H1 (cell line): ENCODE data around the gene GOLGA1. TPM values are rescaled to one million over a fixed set of nuclear protein-coding genes. Genes with fewer than 3 reads are reported as not detected.

ENCODE experiments used
- CTCF ChIA-PET: fragments of 300-600 bp; sonication (Branson Sonifier 250); formaldehyde crosslinking; loops from one replicate; lab custom pipeline; 2021; ENCODE audit not compliant: partially characterized antibody; lab: Charles Lee
- POLR2A ChIA-PET: fragments of 300-600 bp; sonication (Branson Sonifier 250); formaldehyde crosslinking; loops from one replicate; lab custom pipeline; 2021; ENCODE audit warnings: inconsistent platforms; ENCODE audit not compliant: partially characterized antibody; lab: Charles Lee
- DNase-seq, 2 experiments: peaks; one replicate each; pipeline versions ENCODE4 v3.0.0 to v3.0.0-alpha.2; 2010 to 2022; ENCODE audit warnings: low spot score in 2 of 2, low read depth in 1 of 2, mixed read lengths in 1 of 2
- FAIRE-seq: peaks from 2 replicates; lab custom pipeline; 2011; peaks lifted over from hg19 to GRCh38; lab: Jason Lieb, UNC
- H2AFZ ChIP-seq: 2 replicates; pipeline ENCODE4 v1.8.1; 2012; ENCODE audit warnings: low read length, inconsistent platforms
- H2AK5ac ChIP-seq: 2 replicates; pipeline ENCODE4 v1.6.1; 2013; ENCODE audit warnings: low read depth, low read length
- H2BK120ac ChIP-seq: replicated peaks from 2 replicates; pipeline ENCODE3; 2013; ENCODE audit warnings: low read depth, low read length, inconsistent platforms
- H2BK12ac ChIP-seq: 2 replicates; pipeline ENCODE4 v1.6.1; 2013; ENCODE audit warnings: low read depth, low read length
- H2BK15ac ChIP-seq: 2 replicates; pipeline ENCODE4 v1.6.1; 2013; ENCODE audit warnings: low read length
- H2BK20ac ChIP-seq: 2 replicates; pipeline ENCODE4 v1.6.1; 2013; ENCODE audit warnings: low read length
- H2BK5ac ChIP-seq: 2 replicates; pipeline ENCODE4 v1.6.1; 2013; ENCODE audit warnings: low read depth, low read length
- H3K14ac ChIP-seq: 2 replicates; pipeline ENCODE4 v1.6.1; 2013; ENCODE audit warnings: inconsistent platforms; ENCODE audit not compliant: insufficient read length
- H3K18ac ChIP-seq: 2 replicates; pipeline ENCODE4 v1.6.1; 2013; ENCODE audit warnings: low read length; ENCODE audit errors: extremely low read depth
- H3K23ac ChIP-seq: 2 replicates; pipeline ENCODE4 v1.6.1; 2013; ENCODE audit warnings: inconsistent platforms; ENCODE audit not compliant: insufficient read length
- H3K23me2 ChIP-seq: 2 replicates; pipeline ENCODE4 v1.6.1; 2013; ENCODE audit warnings: low read depth, low read length
- H3K27ac ChIP-seq: 2 replicates; pipeline ENCODE4 v1.6.1; 2011; ENCODE audit warnings: low read depth, low read length, inconsistent platforms
- H3K27me3 ChIP-seq, 4 experiments: replicated peaks in 1 of 4; 1 replicate in 1 of 4; 2 replicates in 3 of 4; pipeline versions ENCODE4 v1.6.1 to v1.8.1; 2011 to 2013; ENCODE audit warnings: low read length in 3 of 4, mild to moderate bottlenecking in 3 of 4, inconsistent platforms in 2 of 4, mixed read lengths in 2 of 4, moderate library complexity in 1 of 4; ENCODE audit not compliant: control insufficient read depth in 3 of 4, insufficient read depth in 3 of 4; ENCODE audit errors: extremely low read depth in 1 of 4
- H3K36me3 ChIP-seq, 4 experiments: 2 replicates each; pipeline versions ENCODE4 v1.6.1 to v1.8.1; 2011 to 2013; ENCODE audit warnings: mild to moderate bottlenecking in 4 of 4, low read length in 3 of 4, moderate library complexity in 2 of 4, control low read depth in 1 of 4, inconsistent platforms in 1 of 4; ENCODE audit not compliant: insufficient read depth in 4 of 4, control insufficient read depth in 2 of 4
- H3K4ac ChIP-seq: replicated peaks from 2 replicates; pipeline ENCODE3; 2013; ENCODE audit warnings: low read length, low read depth, mixed read lengths, inconsistent platforms; ENCODE audit not compliant: insufficient read length
- H3K4me1 ChIP-seq, 4 experiments: replicated peaks in 1 of 4; 1 replicate in 1 of 4; 2 replicates in 3 of 4; pipeline versions ENCODE4 v1.6.1 to v1.8.1; 2011 to 2013; ENCODE audit warnings: low read length in 3 of 4, inconsistent platforms in 2 of 4, mixed read lengths in 1 of 4; ENCODE audit not compliant: insufficient read depth in 4 of 4, control insufficient read depth in 3 of 4
- H3K4me2 ChIP-seq, 2 experiments: 2 replicates each; pipeline versions ENCODE4 v1.6.1 to v1.8.1; 2011 to 2013; ENCODE audit warnings: low read depth in 2 of 2, low read length in 2 of 2, control low read depth in 1 of 2, inconsistent platforms in 1 of 2, mild to moderate bottlenecking in 1 of 2; ENCODE audit not compliant: insufficient read depth in 1 of 2
- H3K4me3 ChIP-seq, 4 experiments: fragments of 200-600, 300-600 bp in 1 of 4; sonication (generic), shearing (Covaris generic), sonication (Bioruptor Twin) in 1 of 4; 2 replicates each; pipeline versions ENCODE4 v1.5.1 to v1.8.1; 2011 to 2016; ENCODE audit warnings: low read length in 4 of 4, low read depth in 3 of 4, control low read depth in 2 of 4, inconsistent platforms in 2 of 4, mild to moderate bottlenecking in 2 of 4, mixed read lengths in 1 of 4, moderate library complexity in 1 of 4; ENCODE audit not compliant: insufficient read depth in 2 of 4; ENCODE audit errors: extremely low read depth in 1 of 4
- H3K56ac ChIP-seq: replicated peaks from 2 replicates; pipeline ENCODE3; 2013; ENCODE audit warnings: low read depth, mild to moderate bottlenecking, mixed read lengths, low read length, inconsistent platforms; ENCODE audit not compliant: insufficient read length
- H3K79me1 ChIP-seq: 2 replicates; pipeline ENCODE4 v1.6.1; 2013; ENCODE audit warnings: low read depth, low read length, control low read depth
- H3K79me2 ChIP-seq, 2 experiments: 2 replicates each; pipeline versions ENCODE4 v1.6.1 to v1.8.1; 2012 to 2013; ENCODE audit warnings: low read length in 2 of 2, mild to moderate bottlenecking in 2 of 2, inconsistent platforms in 1 of 2; ENCODE audit not compliant: insufficient read depth in 2 of 2, control insufficient read depth in 1 of 2
- H3K9ac ChIP-seq, 4 experiments: replicated peaks in 1 of 4; 1 replicate in 1 of 4; 2 replicates in 3 of 4; pipeline versions ENCODE4 v1.6.1 to v1.8.1; 2011 to 2013; ENCODE audit warnings: low read depth in 3 of 4, low read length in 3 of 4, control low read depth in 2 of 4, mild to moderate bottlenecking in 2 of 4, moderate library complexity in 2 of 4, inconsistent platforms in 1 of 4; ENCODE audit errors: extremely low read depth in 1 of 4
- H3K9me3 ChIP-seq, 2 experiments: 2 replicates each; pipeline versions ENCODE4 v1.6.1 to v1.8.1; 2012 to 2013; ENCODE audit warnings: mild to moderate bottlenecking in 2 of 2, moderate library complexity in 2 of 2, control low read depth in 1 of 2, inconsistent platforms in 1 of 2, low read depth in 1 of 2, low read length in 1 of 2, mixed read lengths in 1 of 2; ENCODE audit not compliant: insufficient read depth in 2 of 2
- H4K20me1 ChIP-seq, 2 experiments: replicated peaks in 1 of 2; 2 replicates each; pipeline versions ENCODE3 to v1.8.1; 2011 to 2013; ENCODE audit warnings: inconsistent platforms in 2 of 2, low read length in 2 of 2, mild to moderate bottlenecking in 1 of 2; ENCODE audit not compliant: insufficient read depth in 2 of 2, control insufficient read depth in 1 of 2
- H4K5ac ChIP-seq: 2 replicates; pipeline ENCODE4 v1.6.1; 2013; ENCODE audit warnings: low read length, low read depth, mixed read lengths, inconsistent platforms; ENCODE audit not compliant: insufficient read length
- H4K8ac ChIP-seq: 2 replicates; pipeline ENCODE4 v1.8.0; 2013; ENCODE audit warnings: mild to moderate bottlenecking, moderate library complexity, low read length, inconsistent platforms; ENCODE audit not compliant: insufficient read depth; ENCODE audit errors: extremely low read depth
- H4K91ac ChIP-seq: replicated peaks from 2 replicates; pipeline ENCODE3; 2013; ENCODE audit warnings: low read length, mixed read lengths, inconsistent platforms; ENCODE audit not compliant: insufficient read length
- BCL11A ChIP-seq, 2 experiments: IDR thresholded peaks; one replicate each; pipeline ENCODE4 v1.6.1; 2011; ENCODE audit warnings: low read depth in 2 of 2, low read length in 2 of 2, mild to moderate bottlenecking in 2 of 2
- E2F6 ChIP-seq: IDR thresholded peaks from 2 replicates; pipeline ENCODE4 v1.6.1; 2012; ENCODE audit warnings: inconsistent platforms
- KDM1A ChIP-seq: fragments of 200-600, 300-600 bp; sonication (generic); IDR thresholded peaks from 2 replicates; pipeline ENCODE4 v1.7.1; 2016; ENCODE audit warnings: mild to moderate bottlenecking, low read length, borderline replicate concordance
- KDM4A ChIP-seq: IDR thresholded peaks from one replicate; pipeline ENCODE4 v1.7.1; 2012; ENCODE audit warnings: low read depth, mild to moderate bottlenecking, moderate library complexity, low read length, inconsistent platforms; ENCODE audit not compliant: severe bottlenecking
- SUZ12 ChIP-seq: fragments of 200-600 bp; sonication (generic); IDR thresholded peaks from 2 replicates; pipeline ENCODE4 v1.6.1; 2012; ENCODE audit warnings: mild to moderate bottlenecking, inconsistent platforms, low read length, moderate library complexity, mixed read lengths
- WGBS, 2 experiments: shearing (Covaris generic) in 1 of 2; methylation state at CpG; one replicate each; pipeline versions ENCODE4 v1.1.6 to v1.1.7; 2013 to 2015; ENCODE audit warnings: low lambda C conversion rate in 2 of 2, mixed read lengths in 2 of 2, inconsistent platforms in 1 of 2, low coverage in 1 of 2, missing lambda C conversion rate in 1 of 2; ENCODE audit not compliant: insufficient replicate concordance in 2 of 2, insufficient coverage in 1 of 2, insufficient read length in 1 of 2; ENCODE audit errors: extremely low coverage in 1 of 2, missing lambda C conversion rate in 1 of 2; 5-methylcytosine and 5-hydroxymethylcytosine counted together
- polyA plus RNA-seq, 7 experiments: library from polyadenylated mRNA; depleted of rRNA in 3 of 7; stranded (reverse) in 5 of 7; unstranded in 2 of 7; fragments of >200 nt in 5 of 7; fragments of 200-250 nt in 2 of 7; gene quantifications; 1 replicate in 5 of 7; 2 replicates in 1 of 7; 4 replicates in 1 of 7; pipeline versions ENCODE4 v1.2.1 to v1.2.3, GENCODE V29; 2011 to 2013; ENCODE audit warnings: missing spikeins in 2 of 7, mixed read lengths in 2 of 7
- total RNA-seq: library from RNA; stranded (reverse); fragmentation: NEBNext Ultra II Directional; extraction: Animal tissue kit (Norgen Biotek cat#: 25700); gene quantifications from 2 replicates; pipeline ENCODE4 v1.2.1, GENCODE V29; 2021

Gene GOLGA1
- total and polyA plus RNA-seq, 2 of the 8 experiments (the other 6 are each of a cell fraction or from before 2014, with no cell fraction given), result 4.8 to 6.5 TPM

- CTCF ChIA-PET, result interaction anchor here (1.4 to 65.2 kb wide), 4 partner anchors 6 to 227 kb away, joined by 4 to 1529 read pairs (median 1414); partner anchors contain the start of genes ARPC5L, NR6A1, OLFML2A and RPL35
- POLR2A ChIA-PET, result interaction anchor here (1.1 to 1.5 kb wide), 2 partner anchors 17 to 73 kb away, joined by 3 to 4 read pairs; partner anchors contain the start of genes ARPC5L, NR6A1 and RPL35
These were observed 96.6 kb downstream of the GOLGA1 start for GRCh38 chr9:124844291-124844690.

More at GRCh38 chr9:124844291-124844690, 96.6 kb downstream of the GOLGA1 start:
- 82% methylated on average over 4 of the region's 4 CpGs; no CpG with 5 or more reads in 1 of the 2 experiments for WGBS, 2 experiments
- Histone ChIP-seq H3K18ac (no peak overlapping the region), H2BK15ac (no peak overlapping the region), H4K5ac (no peak overlapping the region), H3K23ac (no peak overlapping the region), H3K9ac (no peak overlapping the region), H3K27ac (no peak overlapping the region), H2BK12ac (no peak overlapping the region), H3K14ac (no peak overlapping the region), H3K27me3 (no peaks in the 10 kb centered on the region), H3K4me2 (no peak overlapping the region), H3K4me3 (no peak overlapping the region), H2AK5ac (no peak overlapping the region), H3K36me3 (no peaks in the 10 kb centered on the region), H3K23me2 (no peaks in the 10 kb centered on the region), H3K4ac (no peak overlapping the region), H2AFZ (no peak overlapping the region), H3K4me1 (peaks cover 0 to 14% (median 3%) of the 10 kb centered on the region in 4 experiments; a peak in 4 of 7 replicates), H4K91ac (no peak overlapping the region), H4K8ac (no peak overlapping the region), H3K79me1 (no peaks in the 10 kb centered on the region), H3K79me2 (no peaks in the 10 kb centered on the region), H4K20me1 (no peaks in the 10 kb centered on the region), H2BK5ac (no peak overlapping the region), H2BK20ac (0 out of 2 replicates have a peak overlapping the region, but pooled peaks have one; percentile 32), H3K9me3 (no peaks in the 10 kb centered on the region), H3K56ac (no peak overlapping the region), H2BK120ac (no peak overlapping the region)
- FAIRE-seq (no peak), DNase-seq (no peak)
- TF ChIP-seq KDM1A (no peak), BCL11A (IDR thresholded peaks at IDR 0.05; ENCODE audit: low read depth in 2 of 2, low read length in 2 of 2) (no peak), E2F6 (no peak), SUZ12 (no peak), KDM4A (no peak)
